Activated CD4-positive, alpha-beta T cell treated with anti-CD3 and anti-CD28 coated beads, Interleukin-2, amount 50 U/mL, for 48 hours (primary cell): ENCODE data around the gene NCK2.

Source experiments
- DNase-seq, 2 experiments: peaks; one replicate each; pipeline ENCODE4 v3.0.0-alpha.2; 2020

The NCK2 gene

DNA sequence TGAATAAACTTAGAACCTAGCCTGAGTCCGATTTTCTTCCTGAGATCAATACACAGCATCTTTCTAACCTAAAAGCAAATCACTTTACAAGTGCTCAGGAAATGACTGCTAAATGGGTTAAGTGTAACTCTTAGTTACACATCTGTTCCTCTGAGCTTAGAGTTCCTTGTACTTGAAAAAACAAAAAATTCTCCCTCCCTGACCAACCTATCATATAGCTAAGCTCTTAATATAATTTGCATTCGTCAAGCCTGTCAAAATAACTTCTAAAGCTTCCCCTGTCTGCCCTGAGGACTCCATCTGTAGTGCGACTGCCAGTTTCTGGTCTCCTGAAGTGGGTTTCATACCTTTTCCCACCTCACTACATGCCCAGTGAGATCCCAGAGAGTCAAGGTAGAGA lies 190.4 kb downstream of the NCK2 start:
- DNase-seq, result no peak

GRCh38 chr2:105936954-105937353 lies 192.2 kb downstream of the NCK2 start:
- no peak for DNase-seq

DNA sequence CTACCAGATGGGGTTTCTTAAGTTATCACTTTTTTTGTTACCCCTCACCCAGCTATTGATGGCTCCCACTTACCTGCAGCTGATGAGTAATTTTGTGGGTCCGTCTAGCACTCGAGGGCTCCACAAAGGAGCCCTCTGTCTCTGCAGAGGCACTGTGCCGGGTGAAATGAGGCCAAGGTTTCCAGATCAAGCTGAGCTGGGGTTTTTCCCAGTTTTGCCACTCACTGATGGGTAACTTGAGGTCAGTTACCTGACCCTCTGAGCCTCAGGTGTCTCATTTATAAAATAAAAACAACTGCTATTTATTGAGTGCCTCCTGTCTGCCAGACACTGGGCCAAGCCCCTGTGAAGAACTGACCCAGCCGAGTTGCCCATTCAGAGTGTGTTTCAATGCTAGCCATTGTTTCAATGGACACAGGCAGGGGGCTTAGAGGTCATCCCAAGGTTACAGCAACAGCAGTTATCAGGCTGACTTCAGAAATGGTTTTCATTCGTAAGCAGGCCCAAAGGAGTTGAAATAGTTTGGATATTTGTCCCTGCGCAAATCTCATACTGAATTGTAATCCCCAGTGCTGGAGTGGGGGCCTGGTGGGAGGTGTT lies 192.9 kb downstream of the NCK2 start:
- no peak for DNase-seq
